Hepatocyte (in vitro differentiated cells): ENCODE data around the gene USP44.

Source experiments
- CTCF ChIP-seq: fragments of 200-600 bp; sonication (generic); IDR thresholded peaks from 2 replicates; pipeline ENCODE4 v1.5.1; 2016; ENCODE audit warnings: antibody characterized with exemption, mild to moderate bottlenecking; ENCODE audit not compliant: poor library complexity
- EZH2 ChIP-seq: fragments of 200-600 bp; sonication (generic); IDR thresholded peaks from 2 replicates; pipeline ENCODE4 v1.6.1; 2016; ENCODE audit warnings: antibody characterized with exemption, mild to moderate bottlenecking, borderline replicate concordance

- no peak for TF ChIP-seq CTCF
- TF ChIP-seq EZH2: no peak
These were observed 3.7 kb downstream of the USP44 start for GRCh38 chr12:95547522-95548055.
